HFF-Myc (cell line): Measurements from ENCODE around the gene SSBP3.
"Not testable (repeated sequence)": the region's sequence is repeated elsewhere in the genome, so short reads cannot be mapped to it uniquely, and the experiment has no call there.

Experiments used
- DNase-seq: peaks from one replicate; pipeline ENCODE4 v3.0.0-alpha.2; 2011; ENCODE audit warnings: low read depth; ENCODE audit errors: extremely low read depth
- H3K4me3 ChIP-seq: replicated peaks from 2 replicates; pipeline ENCODE4 v1.5.1; 2011; ENCODE audit warnings: low read depth, mild to moderate bottlenecking, control low read depth, low read length
- TF ChIP-seq, protein P1 (sequence below): IDR thresholded peaks from 2 replicates; pipeline ENCODE4 v1.5.1; 2012; ENCODE audit warnings: mild to moderate bottlenecking, low read depth, low read length, control low read depth; ENCODE audit errors: missing control alignments

Gene SSBP3

GRCh38 chr1:54392401-54392800 is 13.8 kb downstream of the SSBP3 start:
- no peak overlapping the region for H3K4me3 ChIP-seq
- DNase-seq = no peak
- TF ChIP-seq, protein P1, sequence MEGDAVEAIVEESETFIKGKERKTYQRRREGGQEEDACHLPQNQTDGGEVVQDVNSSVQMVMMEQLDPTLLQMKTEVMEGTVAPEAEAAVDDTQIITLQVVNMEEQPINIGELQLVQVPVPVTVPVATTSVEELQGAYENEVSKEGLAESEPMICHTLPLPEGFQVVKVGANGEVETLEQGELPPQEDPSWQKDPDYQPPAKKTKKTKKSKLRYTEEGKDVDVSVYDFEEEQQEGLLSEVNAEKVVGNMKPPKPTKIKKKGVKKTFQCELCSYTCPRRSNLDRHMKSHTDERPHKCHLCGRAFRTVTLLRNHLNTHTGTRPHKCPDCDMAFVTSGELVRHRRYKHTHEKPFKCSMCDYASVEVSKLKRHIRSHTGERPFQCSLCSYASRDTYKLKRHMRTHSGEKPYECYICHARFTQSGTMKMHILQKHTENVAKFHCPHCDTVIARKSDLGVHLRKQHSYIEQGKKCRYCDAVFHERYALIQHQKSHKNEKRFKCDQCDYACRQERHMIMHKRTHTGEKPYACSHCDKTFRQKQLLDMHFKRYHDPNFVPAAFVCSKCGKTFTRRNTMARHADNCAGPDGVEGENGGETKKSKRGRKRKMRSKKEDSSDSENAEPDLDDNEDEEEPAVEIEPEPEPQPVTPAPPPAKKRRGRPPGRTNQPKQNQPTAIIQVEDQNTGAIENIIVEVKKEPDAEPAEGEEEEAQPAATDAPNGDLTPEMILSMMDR = no peak

DNA sequence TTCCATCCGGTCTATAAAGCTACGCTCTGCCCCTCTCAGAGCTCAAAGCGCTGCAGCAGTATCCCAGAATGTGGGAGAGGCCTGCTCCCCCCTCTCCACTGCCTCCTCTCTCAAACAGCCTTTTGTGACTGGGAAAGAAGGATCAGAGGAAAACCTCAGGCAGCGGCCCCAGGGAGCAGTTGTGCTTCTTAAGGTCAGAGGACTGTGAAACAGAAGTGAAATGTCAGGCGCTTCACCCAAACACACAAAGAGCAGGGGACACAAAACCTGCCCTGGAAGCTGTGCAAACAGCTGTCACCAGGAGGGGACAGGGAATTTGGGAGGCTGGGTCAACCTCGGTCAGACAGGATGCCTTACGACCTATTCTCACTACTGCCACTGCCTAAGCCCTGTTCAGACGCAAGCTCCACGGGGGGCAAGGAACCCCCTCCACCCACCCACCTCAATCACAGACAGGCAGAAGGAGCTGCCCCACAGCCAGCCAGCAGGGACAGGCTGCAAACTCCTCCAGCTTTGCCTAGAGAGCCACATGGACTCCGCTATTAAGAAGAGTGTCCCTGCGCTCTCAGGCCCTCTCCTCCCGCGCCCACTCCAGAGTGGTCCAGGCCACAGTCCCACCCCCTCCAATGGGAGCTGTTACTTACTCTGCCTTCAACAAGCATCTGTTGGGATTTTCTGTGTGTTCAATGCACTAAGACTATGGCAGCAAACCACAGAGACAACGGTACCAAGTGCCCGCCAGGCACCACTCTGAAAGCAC is 14.6 kb downstream of the SSBP3 start:
- no peak for DNase-seq
- TF ChIP-seq, protein P1 = no peak
- no peak overlapping the region for H3K4me3 ChIP-seq

DNA sequence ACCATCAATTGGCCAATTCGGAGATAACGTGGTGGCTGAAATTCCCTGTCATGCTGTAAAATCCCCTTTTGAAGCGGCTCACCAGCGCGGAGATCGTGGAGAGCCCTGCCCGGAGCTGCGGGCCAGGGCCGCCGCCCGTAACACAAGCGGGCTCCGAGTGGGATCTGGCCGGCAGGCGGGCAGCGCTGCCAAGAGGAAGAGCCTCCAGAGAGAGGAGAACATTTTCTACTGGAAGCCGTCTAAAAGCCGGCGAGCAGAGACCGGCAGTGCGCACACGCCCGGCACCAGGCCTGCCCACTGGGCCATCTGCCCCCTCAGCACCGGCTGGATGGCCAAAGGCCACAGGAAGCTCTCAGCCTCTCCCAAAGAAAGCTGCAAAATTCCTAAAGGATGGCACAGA is 15.5 kb downstream of the SSBP3 start:
- TF ChIP-seq, protein P1 = no peak
- no peak for DNase-seq
- H3K4me3 ChIP-seq = no peak overlapping the region

DNA sequence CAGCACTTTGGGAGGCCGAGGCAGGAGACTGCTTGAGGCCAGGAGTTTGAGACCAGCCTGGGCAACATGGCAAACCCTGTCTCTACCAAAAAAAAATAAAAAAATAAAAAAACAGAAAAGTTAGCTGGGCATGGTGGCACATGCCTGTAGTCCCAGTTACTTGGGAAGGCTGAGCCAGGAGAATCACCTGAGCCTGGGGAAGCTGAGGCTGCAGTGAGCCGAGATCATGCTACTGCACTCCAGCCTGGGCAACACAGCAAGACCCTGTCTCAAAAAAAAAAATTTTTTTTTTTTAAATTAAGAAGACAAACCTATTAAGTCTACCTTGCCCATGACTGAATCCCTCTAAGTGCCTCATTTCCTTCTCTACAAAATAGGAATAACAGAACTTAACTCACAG is 16.6 kb downstream of the SSBP3 start:
- not testable (repeated sequence) for DNase-seq, H3K4me3 ChIP-seq

DNA sequence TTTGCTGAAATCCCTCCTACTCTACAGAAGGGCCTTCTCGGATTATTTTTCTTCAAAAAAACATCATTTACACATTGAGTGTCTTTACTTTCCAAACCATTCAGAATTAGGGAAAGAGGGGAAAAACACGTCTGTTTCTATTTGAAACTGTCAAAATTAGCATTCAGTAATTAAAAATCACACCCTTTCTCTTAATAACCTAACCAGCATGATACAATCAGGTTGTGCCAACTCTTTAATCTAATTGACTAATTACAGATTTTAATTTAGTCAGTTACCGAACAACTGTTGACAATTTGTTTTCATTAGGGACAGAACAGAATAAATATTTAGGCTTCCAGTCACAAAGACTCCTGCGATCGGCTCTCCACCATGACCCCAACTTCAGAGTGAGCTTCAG is 18.8 kb downstream of the SSBP3 start:
- H3K4me3 ChIP-seq = no peak overlapping the region
- DNase-seq = no peak
- TF ChIP-seq, protein P1 = no peak

DNA sequence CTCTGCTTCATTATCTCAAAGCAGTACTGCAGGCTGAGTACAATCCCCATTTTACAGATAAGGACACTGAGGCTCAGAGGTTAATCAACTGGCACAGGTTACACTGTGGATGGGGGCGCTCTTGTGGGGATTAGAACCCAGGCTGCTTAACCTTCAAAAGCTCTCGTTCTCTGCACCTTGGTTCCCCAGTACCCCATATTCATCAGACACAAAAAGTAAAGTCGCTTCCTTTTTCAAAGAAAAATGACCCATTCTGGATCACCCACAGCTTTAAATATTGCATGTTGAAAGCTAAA is 20.5 kb downstream of the SSBP3 start:
- no peak overlapping the region for H3K4me3 ChIP-seq
- TF ChIP-seq, protein P1 = no peak
- DNase-seq = no peak

DNA sequence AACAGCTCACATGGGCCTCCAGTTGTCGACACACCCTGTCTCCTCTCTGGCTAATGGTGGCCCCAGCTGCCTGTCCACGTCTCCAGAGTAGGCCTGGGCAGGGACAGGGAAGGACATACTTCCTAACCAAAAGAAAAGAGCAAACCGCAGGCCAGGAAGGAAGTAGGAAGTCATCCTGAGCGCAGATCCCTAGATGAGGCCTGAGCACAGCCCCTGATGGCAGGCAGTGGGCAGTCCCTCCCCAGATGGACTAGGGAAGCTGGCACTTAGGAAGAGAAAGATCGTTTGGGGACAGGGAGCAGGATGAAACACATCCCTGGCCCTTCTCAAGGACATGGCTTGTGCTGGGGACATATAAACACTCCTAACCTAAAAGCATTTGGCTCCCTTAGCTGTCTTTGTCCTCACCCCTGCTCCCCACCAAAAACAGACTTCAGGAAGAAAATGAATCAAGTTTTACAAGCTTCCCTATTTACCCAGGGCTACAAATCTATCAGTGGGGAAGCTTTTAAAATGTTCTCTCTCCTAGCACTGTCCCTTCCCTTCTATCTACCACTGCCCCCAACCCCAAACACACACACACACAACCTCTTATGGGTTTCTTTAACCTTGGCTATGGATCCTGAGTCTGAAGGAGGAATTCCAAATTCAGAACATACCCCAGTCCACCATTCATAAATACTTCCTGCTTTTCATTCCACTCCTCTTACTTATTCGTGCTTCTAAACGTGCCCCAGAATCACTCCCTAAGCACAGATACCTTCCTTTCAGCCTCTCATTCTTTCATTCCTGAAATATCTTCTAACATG is 21.1 kb downstream of the SSBP3 start:
- no peak overlapping the region for H3K4me3 ChIP-seq
- DNase-seq = no peak
- TF ChIP-seq, protein P1 = no peak
